Measurements from ENCODE around the gene C15orf61.

C15orf61 gene

GRCh38 chr15:67521029-67521782, at the start of gene C15orf61:
C15orf61 (plus strand) TSS chr15:67521131; CDS start chr15:67521249, 118 bp downstream.
- in situ Hi-C loops (cut with HindIII; ENCODE audit: low sequenced_read_pairs), result no loop called here

DNA sequence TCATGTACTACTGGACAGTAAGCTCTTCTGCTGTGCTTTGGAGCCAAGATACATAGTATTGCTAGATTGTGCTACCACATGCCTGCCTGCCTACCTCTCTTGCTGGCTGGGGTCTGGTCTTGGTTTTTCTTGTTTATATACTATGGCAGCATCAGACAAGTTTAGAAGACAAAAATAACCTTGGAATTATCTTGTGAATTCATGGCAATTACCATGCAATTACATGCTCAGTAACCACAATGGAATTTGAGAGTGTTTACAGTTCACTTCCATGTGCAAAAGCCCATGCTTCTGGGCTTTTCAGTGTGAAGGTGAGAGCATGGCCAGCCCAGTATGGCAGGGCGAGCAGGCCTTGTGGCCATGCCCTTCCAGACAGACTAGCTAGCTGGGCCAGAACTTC, 48.0 kb upstream of the C15orf61 start:
- in situ Hi-C loops (cut with HindIII; ENCODE audit: low sequenced_read_pairs), result no loop called here

DNA sequence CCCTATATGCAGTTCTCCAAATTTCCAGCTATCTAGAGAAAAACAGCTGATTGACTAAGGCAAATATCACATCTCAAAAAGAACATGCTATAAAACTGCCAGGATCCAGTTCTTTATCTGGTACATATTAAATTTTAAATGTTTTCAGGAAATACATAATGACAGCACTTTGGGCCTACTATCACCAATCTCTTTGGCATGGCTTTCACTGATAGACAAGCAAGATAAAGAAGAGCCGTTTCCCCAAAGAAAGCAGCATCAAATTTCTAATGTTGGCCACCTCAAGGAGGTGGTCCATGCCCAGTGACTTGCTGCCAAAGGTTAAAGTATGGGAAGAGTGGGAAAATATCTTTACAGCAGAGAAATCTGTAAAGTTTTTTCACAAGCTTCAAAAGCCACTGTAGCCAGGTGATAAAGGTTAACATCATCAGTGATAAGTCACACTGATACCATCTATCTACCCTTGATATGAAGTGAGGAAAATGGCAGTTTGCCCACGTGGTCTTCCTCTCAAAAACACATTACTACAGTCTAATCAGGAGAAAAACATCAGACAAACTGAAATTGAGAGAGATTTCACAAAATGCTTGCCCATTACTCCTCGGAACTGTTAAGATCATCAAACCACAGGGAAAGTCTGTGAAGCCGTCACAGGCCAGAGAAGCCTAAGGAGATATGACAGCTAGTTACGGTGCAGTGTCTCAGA, 46.4 kb upstream of the C15orf61 start:
- in situ Hi-C loops (cut with HindIII; ENCODE audit: low sequenced_read_pairs), result no loop called here

GRCh38 chr15:67479781-67480505, 41.0 kb upstream of the C15orf61 start:
- in situ Hi-C loops (cut with HindIII; ENCODE audit: low sequenced_read_pairs), result no loop called here

- in situ Hi-C loops (cut with HindIII; ENCODE audit: low sequenced_read_pairs), result no loop called here
These were observed 40.2 kb upstream of the C15orf61 start for GRCh38 chr15:67480741-67481140.

- in situ Hi-C loops (cut with HindIII; ENCODE audit: low sequenced_read_pairs), result no loop called here
These were observed 39.3 kb upstream of the C15orf61 start for GRCh38 chr15:67481680-67482079.

GRCh38 chr15:67495585-67495984, 25.3 kb upstream of the C15orf61 start:
- in situ Hi-C loops (cut with HindIII; ENCODE audit: low sequenced_read_pairs), result no loop called here

- in situ Hi-C loops (cut with HindIII; ENCODE audit: low sequenced_read_pairs), result no loop called here
These were observed 19.6 kb upstream of the C15orf61 start for GRCh38 chr15:67501177-67501835.

DNA sequence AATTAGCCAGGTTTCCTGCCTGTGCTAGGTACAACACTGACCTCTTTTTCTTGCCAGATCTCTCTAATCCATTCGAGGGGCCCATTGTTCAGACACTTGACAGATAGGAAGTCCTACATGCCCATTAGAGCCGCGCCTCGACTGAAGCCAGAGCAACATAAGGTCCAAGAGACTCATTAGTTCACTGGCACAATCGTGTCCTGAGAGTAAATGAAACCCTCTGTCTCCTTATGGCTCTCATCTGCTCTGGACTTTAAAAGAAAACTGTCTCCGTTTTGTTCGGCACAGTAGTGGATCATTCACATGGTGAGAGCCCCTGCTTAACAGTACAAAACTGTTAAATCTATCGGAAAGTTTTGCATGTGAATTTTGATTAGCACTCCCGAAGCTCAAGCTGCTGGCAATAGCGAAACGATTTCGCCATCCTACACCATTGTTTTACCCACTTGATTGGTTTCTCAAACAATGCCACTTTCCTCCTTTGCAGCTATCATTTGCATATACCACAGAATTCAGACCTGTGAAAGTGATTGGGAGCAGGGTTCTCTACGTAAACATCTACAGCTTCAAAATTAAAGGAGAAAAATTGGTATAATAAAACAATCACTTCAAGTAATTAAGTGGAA, 19.0 kb upstream of the C15orf61 start:
- in situ Hi-C loops (cut with HindIII; ENCODE audit: low sequenced_read_pairs), result no loop called here

DNA sequence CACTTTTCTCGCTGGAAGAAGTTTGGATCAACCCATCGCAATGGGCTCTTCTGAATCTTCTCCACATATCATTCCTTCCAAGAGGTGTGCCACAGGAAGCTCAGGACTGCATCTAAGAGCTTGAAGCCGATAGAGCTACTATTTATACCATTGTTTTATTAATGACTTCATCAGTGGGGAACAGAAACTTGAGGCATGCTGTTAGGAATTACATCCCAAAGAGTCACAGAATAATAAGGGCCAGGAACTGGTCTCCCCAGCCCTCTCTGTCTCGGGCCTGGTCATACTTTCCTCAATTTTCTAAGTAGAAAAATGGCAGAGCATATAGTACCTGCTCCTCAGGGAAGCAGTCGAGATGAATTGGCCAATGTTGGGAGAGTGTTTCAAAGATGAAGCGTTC, 16.9 kb upstream of the C15orf61 start:
- in situ Hi-C loops (cut with HindIII; ENCODE audit: low sequenced_read_pairs), result no loop called here

- in situ Hi-C loops (cut with HindIII; ENCODE audit: low sequenced_read_pairs), result no loop called here
These were observed 16.1 kb upstream of the C15orf61 start for GRCh38 chr15:67504796-67505195.

GRCh38 chr15:67505675-67506572, 15.0 kb upstream of the C15orf61 start:
- in situ Hi-C loops (cut with HindIII; ENCODE audit: low sequenced_read_pairs), result no loop called here

- in situ Hi-C loops (cut with HindIII; ENCODE audit: low sequenced_read_pairs), result no loop called here
These were observed 13.9 kb upstream of the C15orf61 start for GRCh38 chr15:67506775-67507747.

DNA sequence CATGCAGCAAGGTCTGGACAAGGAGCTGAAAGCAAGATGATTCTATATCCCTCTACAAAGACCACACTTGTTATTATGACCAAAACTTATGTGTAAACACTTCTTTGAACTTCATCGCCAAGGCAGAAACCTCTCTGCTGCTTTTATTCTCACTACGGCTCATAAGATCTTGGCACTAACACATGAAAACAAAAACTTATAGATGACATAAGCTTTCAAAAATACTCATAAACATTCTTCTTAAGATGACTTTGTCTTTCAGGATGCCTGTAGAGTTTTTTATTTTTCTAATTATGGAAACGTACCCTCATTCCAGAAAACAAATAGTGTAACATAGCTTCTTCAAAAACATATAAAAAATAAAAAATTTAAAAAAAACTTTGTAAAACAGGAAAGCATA, 12.5 kb upstream of the C15orf61 start:
- in situ Hi-C loops (cut with HindIII; ENCODE audit: low sequenced_read_pairs), result no loop called here

- in situ Hi-C loops (cut with HindIII; ENCODE audit: low sequenced_read_pairs), result no loop called here
These were observed 11.0 kb upstream of the C15orf61 start for GRCh38 chr15:67509918-67510317.

GRCh38 chr15:67510597-67511190, 10.2 kb upstream of the C15orf61 start:
- in situ Hi-C loops (cut with HindIII; ENCODE audit: low sequenced_read_pairs), result no loop called here

GRCh38 chr15:67511606-67512005, 9.3 kb upstream of the C15orf61 start:
- in situ Hi-C loops (cut with HindIII; ENCODE audit: low sequenced_read_pairs), result no loop called here

DNA sequence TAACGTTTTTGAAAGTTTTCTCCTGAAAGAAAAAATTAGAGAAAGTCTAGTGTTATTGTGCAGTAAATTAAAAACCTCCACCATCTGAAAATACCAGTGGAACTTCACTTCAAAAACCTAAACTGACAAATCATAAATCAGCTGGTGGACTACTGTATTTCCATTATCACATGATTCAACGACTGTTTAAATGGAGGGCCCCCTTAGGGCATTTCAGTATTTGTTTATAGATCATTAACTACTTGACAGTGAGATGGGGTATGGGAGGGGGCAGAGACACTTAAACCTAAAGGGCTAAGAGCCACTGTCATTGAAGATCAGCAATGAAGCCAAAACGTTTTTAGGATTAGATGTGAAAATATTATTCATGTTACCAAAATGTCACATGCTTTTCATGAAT, 8.8 kb upstream of the C15orf61 start:
- in situ Hi-C loops (cut with HindIII; ENCODE audit: low sequenced_read_pairs), result no loop called here

Measured in endothelial cell of hepatic sinusoid (primary cell).